ENCODE results near the gene FHOD3.

- TF ChIP-seq SPI1 (IDR thresholded peaks at IDR 0.05; ENCODE audit: borderline replicate concordance, low read depth) = no peak
- no peak for TF ChIP-seq CTCF (IDR thresholded peaks at IDR 0.05; ENCODE audit: insufficient read depth, low read length)
- TF ChIP-seq POLR2AphosphoS5 (IDR thresholded peaks at IDR 0.05; ENCODE audit: low read depth) = no peak
- TF ChIP-seq GABPA (IDR thresholded peaks at IDR 0.05; ENCODE audit: low read depth) = no peak
Measured at GRCh38 chr18:36365836-36366775, 68.6 kb downstream of the FHOD3 start.
